ENCODE results near the gene ASGR1. TPM values are rescaled to one million over a fixed set of nuclear protein-coding genes. Genes with fewer than 3 reads are reported as not detected.

Gene ASGR1
- total RNA-seq, result 1 to 10 TPM; 1.5 to 2.1 TPM

- Mint-ChIP-seq H3K27me3 (ENCODE audit: low read depth) (peaks cover 11% of the 10 kb centered on the region), H3K4me1 (ENCODE audit: low read depth) (peaks cover 12% of the 10 kb centered on the region), H3K4me3 (peak within 1 kb of the TSS; percentile 77 to 82), H3K9me3 (no peaks in the 10 kb centered on the region), H3K27ac (no peak within 1 kb of the TSS), H3K36me3 (ENCODE audit: insufficient read depth in 2 of 2) (no peaks in the 10 kb centered on the region)
- DNase-seq, result no peak
- no peak for ATAC-seq (replicated peaks in 1 of 2)
Observed at GRCh38 chr17:7179317-7180254, at the start of gene ASGR1. ASGR1 (minus strand) TSS chr17:7179370; CDS start chr17:7178563, 807 bp downstream.

GRCh38 chr17:7228920-7229319, 49.8 kb upstream of the ASGR1 start:
- H3K4me3 Mint-ChIP-seq, result no peak overlapping the region
- no peaks in the 10 kb centered on the region for H3K27me3 Mint-ChIP-seq (ENCODE audit: low read depth)
- H3K36me3 Mint-ChIP-seq (ENCODE audit: insufficient read depth in 2 of 2), result peaks cover 5 to 7% of the 10 kb centered on the region in 2 donors
- H3K4me1 Mint-ChIP-seq (ENCODE audit: low read depth), result peaks cover 39% of the 10 kb centered on the region
- no peaks in the 10 kb centered on the region for H3K9me3 Mint-ChIP-seq
- H3K27ac Mint-ChIP-seq, result no peak overlapping the region
- DNase-seq (no peak), ATAC-seq (replicated peaks in 1 of 2) (no peak)

GRCh38 chr17:7226721-7227710, 47.8 kb upstream of the ASGR1 start:
- Mint-ChIP-seq H3K4me1 (ENCODE audit: low read depth) (peaks cover 29% of the 10 kb centered on the region), H3K4me3 (no peak overlapping the region), H3K36me3 (ENCODE audit: insufficient read depth in 2 of 2) (peaks cover 5 to 6% of the 10 kb centered on the region in 2 donors), H3K27ac (no peak overlapping the region), H3K9me3 (no peaks in the 10 kb centered on the region), H3K27me3 (ENCODE audit: low read depth) (no peaks in the 10 kb centered on the region)
- ATAC-seq (replicated peaks in 1 of 2) (no peak), DNase-seq (no peak)

GRCh38 chr17:7225711-7226331, 46.7 kb upstream of the ASGR1 start:
- Mint-ChIP-seq H3K27me3 (ENCODE audit: low read depth) (no peaks in the 10 kb centered on the region), H3K4me3 (no peak overlapping the region), H3K27ac (no peak overlapping the region), H3K9me3 (no peaks in the 10 kb centered on the region), H3K4me1 (ENCODE audit: low read depth) (peaks cover 29% of the 10 kb centered on the region), H3K36me3 (ENCODE audit: insufficient read depth in 2 of 2) (peaks cover 5% of the 10 kb centered on the region in 2 donors)
- DNase-seq (no peak), ATAC-seq (replicated peaks in 1 of 2) (no peak)

- ATAC-seq (replicated peaks in 1 of 2) (no peak), DNase-seq (no peak)
- Mint-ChIP-seq H3K4me3 (no peak overlapping the region), H3K9me3 (no peaks in the 10 kb centered on the region), H3K27ac (no peak overlapping the region), H3K36me3 (ENCODE audit: insufficient read depth in 2 of 2) (peaks cover 3 to 4% of the 10 kb centered on the region in 2 donors), H3K27me3 (ENCODE audit: low read depth) (no peaks in the 10 kb centered on the region), H3K4me1 (ENCODE audit: low read depth) (peaks cover 29% of the 10 kb centered on the region)
Observed at GRCh38 chr17:7224661-7225111, 45.5 kb upstream of the ASGR1 start.

GRCh38 chr17:7224110-7224509, 44.9 kb upstream of the ASGR1 start:
- ATAC-seq (replicated peaks in 1 of 2) (no peak), DNase-seq (no peak)
- Mint-ChIP-seq H3K27me3 (ENCODE audit: low read depth) (no peaks in the 10 kb centered on the region), H3K36me3 (ENCODE audit: insufficient read depth in 2 of 2) (peaks cover 1 to 4% of the 10 kb centered on the region in 2 donors), H3K4me1 (ENCODE audit: low read depth) (peaks cover 35% of the 10 kb centered on the region), H3K9me3 (no peaks in the 10 kb centered on the region), H3K27ac (no peak overlapping the region), H3K4me3 (no peak overlapping the region)

GRCh38 chr17:7223375-7223774, 44.2 kb upstream of the ASGR1 start:
- peaks cover 1 to 4% of the 10 kb centered on the region in 2 donors for H3K36me3 Mint-ChIP-seq (ENCODE audit: insufficient read depth in 2 of 2)
- no peak overlapping the region for H3K4me3 Mint-ChIP-seq
- H3K27ac Mint-ChIP-seq, result no peak overlapping the region

GRCh38 chr17:7222972-7223292, 43.8 kb upstream of the ASGR1 start:
- peaks cover 43% of the 10 kb centered on the region for H3K4me1 Mint-ChIP-seq (ENCODE audit: low read depth)
- no peak overlapping the region for H3K4me3 Mint-ChIP-seq
- H3K27me3 Mint-ChIP-seq (ENCODE audit: low read depth), result no peaks in the 10 kb centered on the region
- DNase-seq (no peak), ATAC-seq (replicated peaks in 1 of 2) (no peak)
- peaks cover 1 to 2% of the 10 kb centered on the region in 2 donors for H3K36me3 Mint-ChIP-seq (ENCODE audit: insufficient read depth in 2 of 2)
- H3K27ac Mint-ChIP-seq, result no peak overlapping the region
- no peaks in the 10 kb centered on the region for H3K9me3 Mint-ChIP-seq

More at GRCh38 chr17:7223375-7223774, 44.2 kb upstream of the ASGR1 start:
- Mint-ChIP-seq H3K9me3 (no peaks in the 10 kb centered on the region), H3K4me1 (ENCODE audit: low read depth) (peaks cover 42% of the 10 kb centered on the region), H3K27me3 (ENCODE audit: low read depth) (no peaks in the 10 kb centered on the region)
- DNase-seq, result no peak
- no peak for ATAC-seq (replicated peaks in 1 of 2)

- H3K4me3 Mint-ChIP-seq, result no peak overlapping the region
- ATAC-seq (replicated peaks in 1 of 2) (no peak), DNase-seq (no peak)
- peaks cover 1 to 2% of the 10 kb centered on the region in 2 donors for H3K36me3 Mint-ChIP-seq (ENCODE audit: insufficient read depth in 2 of 2)
- H3K9me3 Mint-ChIP-seq, result no peaks in the 10 kb centered on the region
- no peaks in the 10 kb centered on the region for H3K27me3 Mint-ChIP-seq (ENCODE audit: low read depth)
- no peak overlapping the region for H3K27ac Mint-ChIP-seq
- H3K4me1 Mint-ChIP-seq (ENCODE audit: low read depth), result peaks cover 46% of the 10 kb centered on the region
Observed at GRCh38 chr17:7222093-7222971, 43.2 kb upstream of the ASGR1 start.

- H3K9me3 Mint-ChIP-seq, result no peaks in the 10 kb centered on the region
Observed at GRCh38 chr17:7221278-7222092, 42.3 kb upstream of the ASGR1 start.

GRCh38 chr17:7220593-7221277, 41.6 kb upstream of the ASGR1 start:
- H3K27me3 Mint-ChIP-seq (ENCODE audit: low read depth), result no peaks in the 10 kb centered on the region
- peaks cover 0 to 2% of the 10 kb centered on the region in 2 donors for H3K36me3 Mint-ChIP-seq (ENCODE audit: insufficient read depth in 2 of 2)

More at GRCh38 chr17:7221278-7222092, 42.3 kb upstream of the ASGR1 start:
- DNase-seq (no peak), ATAC-seq (replicated peaks in 1 of 2) (no peak)
- Mint-ChIP-seq H3K27me3 (ENCODE audit: low read depth) (no peaks in the 10 kb centered on the region), H3K27ac (peak overlapping the region; percentile 87), H3K36me3 (ENCODE audit: insufficient read depth in 2 of 2) (peaks cover 0 to 2% of the 10 kb centered on the region in 2 donors), H3K4me1 (ENCODE audit: low read depth) (peaks cover 50% of the 10 kb centered on the region), H3K4me3 (peak overlapping the region; percentile 89 to 95)

More at GRCh38 chr17:7220593-7221277, 41.6 kb upstream of the ASGR1 start:
- peak overlapping the region; percentile 87 for H3K27ac Mint-ChIP-seq
- H3K4me3 Mint-ChIP-seq, result peak overlapping the region; percentile 89 to 95
- H3K9me3 Mint-ChIP-seq, result no peaks in the 10 kb centered on the region
- peak; percentile 57 to 61 for ATAC-seq (replicated peaks in 1 of 2)
- H3K4me1 Mint-ChIP-seq (ENCODE audit: low read depth), result peaks cover 58% of the 10 kb centered on the region
- DNase-seq, result peak; percentile 78 to 79
